GM12801 (cell line): ENCODE results near the gene HOXC12.

Experiments used
- CTCF ChIP-seq: IDR thresholded peaks from one replicate; pipeline ENCODE4 v1.5.1; 2011; ENCODE audit warnings: control low read depth; ENCODE audit not compliant: insufficient read length; ENCODE audit errors: extremely low read depth

HOXC12 gene

GRCh38 chr12:53996240-53997203, 41.8 kb downstream of the HOXC12 start:
- TF ChIP-seq CTCF = no peak

GRCh38 chr12:53997204-53998109, 42.8 kb downstream of the HOXC12 start:
- TF ChIP-seq CTCF = no peak

GRCh38 chr12:53998110-53998899, 43.6 kb downstream of the HOXC12 start:
- TF ChIP-seq CTCF = no peak

GRCh38 chr12:53998900-53999236, 44.2 kb downstream of the HOXC12 start:
- TF ChIP-seq CTCF = no peak

GRCh38 chr12:53999559-54000115, 44.9 kb downstream of the HOXC12 start:
- TF ChIP-seq CTCF = no peak

GRCh38 chr12:54000116-54001114, 45.7 kb downstream of the HOXC12 start, which contains the start of gene HOXC9:
HOXC9 (plus strand) TSS chr12:54000161; CDS start chr12:54000189, 28 bp downstream.
- no peak for TF ChIP-seq CTCF
